NB4 (cell line): ENCODE measurements around the gene CHAF1B.

Experiments used
- MYC ChIP-seq: IDR thresholded peaks from 2 replicates; pipeline ENCODE4 v1.6.1; 2011; ENCODE audit warnings: low read depth, low read length
- POLR2A ChIP-seq: IDR thresholded peaks from 2 replicates; pipeline ENCODE4 v1.6.1; 2011; ENCODE audit warnings: mild to moderate bottlenecking; ENCODE audit not compliant: insufficient read length; ENCODE audit errors: extremely low read depth
- TF ChIP-seq, protein P1 (sequence below): IDR thresholded peaks from one replicate; pipeline ENCODE4 v1.5.1; 2012; ENCODE audit warnings: low read depth, low read length
- TF ChIP-seq, protein P2 (sequence below): IDR thresholded peaks from 2 replicates; pipeline ENCODE4 v1.6.1; 2011; ENCODE audit warnings: low read depth, low read length

DNA sequence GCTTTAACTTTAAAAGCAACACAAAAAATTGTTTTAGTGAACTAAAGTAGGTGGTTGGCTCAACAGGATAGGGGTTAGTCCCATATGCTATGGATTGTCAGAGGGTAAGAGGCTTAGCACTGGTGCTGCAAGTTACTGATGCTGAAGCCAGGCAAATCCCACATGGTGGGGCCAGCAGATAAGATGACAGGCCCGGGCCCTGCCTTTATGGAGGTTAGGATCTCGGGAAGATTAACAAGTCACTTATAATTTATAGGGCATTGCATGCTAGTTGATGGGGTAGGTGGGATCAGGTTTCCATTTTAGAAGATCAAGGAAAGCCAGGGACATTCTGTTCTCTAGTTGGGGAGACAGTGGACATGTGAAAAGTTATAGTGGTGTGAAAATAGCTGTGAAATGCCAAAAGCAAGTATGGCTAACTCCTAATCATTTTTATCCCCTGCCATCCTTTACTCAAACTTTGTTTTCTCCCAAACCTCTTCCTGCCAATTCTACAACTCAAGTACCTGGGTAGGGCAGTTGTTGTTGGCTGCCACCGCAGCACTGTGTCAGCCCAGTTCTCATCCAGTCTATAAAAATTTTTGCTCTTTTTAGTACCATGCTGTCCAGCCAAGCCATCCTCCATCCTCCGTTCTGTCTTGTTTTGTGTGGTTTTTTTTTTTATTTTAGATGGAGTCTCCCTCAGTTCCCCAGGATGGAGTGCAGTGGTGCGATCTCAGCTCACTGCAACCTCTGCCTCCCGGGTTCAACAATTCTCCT lies 10.3 kb downstream of the CHAF1B start:
- TF ChIP-seq, protein P1, sequence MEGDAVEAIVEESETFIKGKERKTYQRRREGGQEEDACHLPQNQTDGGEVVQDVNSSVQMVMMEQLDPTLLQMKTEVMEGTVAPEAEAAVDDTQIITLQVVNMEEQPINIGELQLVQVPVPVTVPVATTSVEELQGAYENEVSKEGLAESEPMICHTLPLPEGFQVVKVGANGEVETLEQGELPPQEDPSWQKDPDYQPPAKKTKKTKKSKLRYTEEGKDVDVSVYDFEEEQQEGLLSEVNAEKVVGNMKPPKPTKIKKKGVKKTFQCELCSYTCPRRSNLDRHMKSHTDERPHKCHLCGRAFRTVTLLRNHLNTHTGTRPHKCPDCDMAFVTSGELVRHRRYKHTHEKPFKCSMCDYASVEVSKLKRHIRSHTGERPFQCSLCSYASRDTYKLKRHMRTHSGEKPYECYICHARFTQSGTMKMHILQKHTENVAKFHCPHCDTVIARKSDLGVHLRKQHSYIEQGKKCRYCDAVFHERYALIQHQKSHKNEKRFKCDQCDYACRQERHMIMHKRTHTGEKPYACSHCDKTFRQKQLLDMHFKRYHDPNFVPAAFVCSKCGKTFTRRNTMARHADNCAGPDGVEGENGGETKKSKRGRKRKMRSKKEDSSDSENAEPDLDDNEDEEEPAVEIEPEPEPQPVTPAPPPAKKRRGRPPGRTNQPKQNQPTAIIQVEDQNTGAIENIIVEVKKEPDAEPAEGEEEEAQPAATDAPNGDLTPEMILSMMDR = no peak
- TF ChIP-seq POLR2A (no peak), MYC (no peak)
- TF ChIP-seq, protein P2, sequence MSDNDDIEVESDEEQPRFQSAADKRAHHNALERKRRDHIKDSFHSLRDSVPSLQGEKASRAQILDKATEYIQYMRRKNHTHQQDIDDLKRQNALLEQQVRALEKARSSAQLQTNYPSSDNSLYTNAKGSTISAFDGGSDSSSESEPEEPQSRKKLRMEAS = no peak
